CD4-positive, alpha-beta T cell (primary cell): ENCODE measurements around the gene ST6GALNAC3. TPM values are rescaled to one million over a fixed set of nuclear protein-coding genes. Genes with fewer than 3 reads are reported as not detected.

Source experiments
- ATAC-seq: fragments of 200-7000 bp; cut with Tn5 transposase; one replicate; pipeline ENCODE4 v1.10.0; 2022; ENCODE audit warnings: mild to moderate bottlenecking; ENCODE audit not compliant: poor library complexity
- CTCF ChIA-PET: fragments of 350-600 bp; sonication (Branson Sonifier 250); formaldehyde crosslinking; loops from one replicate; lab custom pipeline; 2021; ENCODE audit warnings: antibody characterized with exemption, inconsistent platforms; lab: Charles Lee
- POLR2A ChIA-PET: fragments of 350-600 bp; sonication (Branson Sonifier 250); formaldehyde crosslinking; loops from one replicate; lab custom pipeline; 2021; ENCODE audit warnings: antibody characterized with exemption, inconsistent platforms; lab: Charles Lee
- DNase-seq, 14 experiments: peaks; one replicate each; pipeline ENCODE4 v3.0.0-alpha.2; 2013 to 2020; ENCODE audit warnings: mixed read lengths in 2 of 14
- H3K27ac ChIP-seq, 2 donors: one replicate each; pipeline versions ENCODE4 v1.5.1 to v1.7.0; 2013; ENCODE audit warnings: low read length in 2 of 2, low read depth in 1 of 2, mild to moderate bottlenecking in 1 of 2
- H3K27me3 ChIP-seq, 2 experiments: 1 replicate in 1 of 2; 2 replicates in 1 of 2; pipeline versions ENCODE4 v1.6.1 to v1.7.0; 2013; ENCODE audit warnings: low read length in 2 of 2, control low read depth in 1 of 2, mild to moderate bottlenecking in 1 of 2, moderate library complexity in 1 of 2; ENCODE audit not compliant: insufficient read depth in 2 of 2, control insufficient read depth in 1 of 2
- H3K36me3 ChIP-seq: one replicate; pipeline ENCODE4 v1.6.1; 2013; ENCODE audit warnings: low read length, control low read depth; ENCODE audit not compliant: insufficient read depth
- H3K4me1 ChIP-seq: one replicate; pipeline ENCODE4 v1.6.1; 2013; ENCODE audit warnings: low read length, control low read depth; ENCODE audit not compliant: insufficient read depth
- H3K4me3 ChIP-seq: one replicate; pipeline ENCODE4 v1.5.1; 2013; ENCODE audit warnings: mild to moderate bottlenecking, low read length, moderate library complexity
- H3K9me3 ChIP-seq, 2 experiments: 1 replicate in 1 of 2; 2 replicates in 1 of 2; pipeline versions ENCODE4 v1.6.1 to v1.7.0; 2013; ENCODE audit warnings: low read length in 2 of 2, mild to moderate bottlenecking in 2 of 2, control low read depth in 1 of 2, moderate library complexity in 1 of 2; ENCODE audit not compliant: control insufficient read depth in 1 of 2, insufficient read depth in 1 of 2
- H3K27ac Mint-ChIP-seq: one replicate; pipeline ENCODE4 v1.8.0; 2020; ENCODE audit warnings: mixed read lengths
- H3K27me3 Mint-ChIP-seq: one replicate; pipeline ENCODE4 v1.8.0; 2021; ENCODE audit warnings: mixed read lengths
- H3K36me3 Mint-ChIP-seq: one replicate; pipeline ENCODE4 v1.8.0; 2021; ENCODE audit warnings: low read depth, mixed read lengths
- H3K4me1 Mint-ChIP-seq: one replicate; pipeline ENCODE4 v1.8.0; 2021; ENCODE audit warnings: low read depth, mixed read lengths
- H3K4me3 Mint-ChIP-seq: one replicate; pipeline ENCODE4 v1.8.0; 2020; ENCODE audit warnings: mild to moderate bottlenecking, mixed read lengths
- H3K9me3 Mint-ChIP-seq: one replicate; pipeline ENCODE4 v1.8.0; 2020; ENCODE audit warnings: mixed read lengths
- intact Hi-C, 2 experiments: fragments of 100-400 bp; cut with DNase I in 1 of 2; cut with micrococcal nuclease in 1 of 2; formaldehyde crosslinking; loops; one replicate each; pipeline versions ENCODE4 v1.15.1 to v1.9.0; 2023 to 2025; cut with DNase I, micrococcal nuclease
- total RNA-seq, 174 experiments: library from RNA in 2 of 174; stranded (reverse) in 2 of 174; gene quantifications; one replicate each; pipeline ENCODE4 v1.2.3 and lab custom pipeline; 2021 to 2026
- TF ChIP-seq, protein P1 (sequence below): fragments of 200-600 bp; IDR thresholded peaks from one replicate; pipeline ENCODE4 v1.8.0; 2022; ENCODE audit warnings: antibody characterized with exemption, mild to moderate bottlenecking

The ST6GALNAC3 gene
- total RNA-seq, 2 experiments from 2014 or later: 0.77 to 1.3 TPM

DNA sequence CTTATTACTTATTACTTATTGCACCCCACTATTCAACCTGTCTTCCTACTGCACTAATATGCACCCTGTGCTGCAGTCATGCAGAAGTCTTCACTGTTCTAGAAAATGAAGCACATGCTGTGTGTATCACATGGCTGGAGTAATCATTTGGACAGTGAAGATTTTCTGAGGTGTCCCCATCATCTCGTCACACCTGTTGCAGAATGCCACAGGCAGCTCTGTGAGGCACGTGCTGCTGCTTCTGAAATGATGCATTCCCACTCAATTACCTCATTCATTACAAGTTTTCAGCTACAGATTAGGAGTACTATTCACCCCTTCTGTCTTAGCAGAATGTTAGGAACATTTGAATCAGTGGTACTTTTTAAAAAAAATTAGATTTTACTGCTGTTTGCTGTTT lies 467.1 kb downstream of the ST6GALNAC3 start:
- Mint-ChIP-seq H3K4me3 (no peak overlapping the region), H3K27ac (no peak overlapping the region)

DNA sequence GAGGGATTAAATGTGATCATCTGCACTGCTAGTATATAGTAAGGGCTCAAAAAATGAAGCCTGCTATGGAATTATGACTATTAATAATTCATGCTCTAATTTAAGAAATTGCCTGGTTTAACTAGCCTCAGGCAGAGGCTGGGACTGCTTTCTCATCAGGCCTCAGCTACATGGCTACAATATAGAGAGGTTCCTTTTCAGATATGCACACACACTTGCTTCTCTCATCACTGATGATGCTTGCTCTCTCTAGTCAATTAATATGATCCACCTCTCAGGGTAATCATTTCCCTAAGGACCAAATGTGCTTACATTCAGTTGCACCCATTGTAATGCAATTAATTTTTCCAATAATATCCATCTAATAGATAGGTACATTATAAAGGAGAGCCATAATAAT lies 467.8 kb downstream of the ST6GALNAC3 start:
- ChIA-PET POLR2A (no interaction called here), CTCF (no interaction called here)
- ATAC-seq (no peak), DNase-seq (no peak)
- Histone ChIP-seq H3K27me3 (no peaks in the 10 kb centered on the region), H3K4me1 (no peaks in the 10 kb centered on the region), H3K36me3 (no peaks in the 10 kb centered on the region), H3K4me3 (no peak overlapping the region), H3K27ac (no peak overlapping the region), H3K9me3 (no peaks in the 10 kb centered on the region)
- intact Hi-C loops: loop anchor here in 1 of 2 experiments (10.0 kb wide), 1 partner anchor 388 kb away; no protein-coding TSS in a partner anchor
- no peaks in the 10 kb centered on the region for H3K27me3 Mint-ChIP-seq
- H3K27ac Mint-ChIP-seq: no peak overlapping the region
- H3K36me3 Mint-ChIP-seq: no peaks in the 10 kb centered on the region
- no peaks in the 10 kb centered on the region for H3K4me1 Mint-ChIP-seq
- TF ChIP-seq, protein P1, sequence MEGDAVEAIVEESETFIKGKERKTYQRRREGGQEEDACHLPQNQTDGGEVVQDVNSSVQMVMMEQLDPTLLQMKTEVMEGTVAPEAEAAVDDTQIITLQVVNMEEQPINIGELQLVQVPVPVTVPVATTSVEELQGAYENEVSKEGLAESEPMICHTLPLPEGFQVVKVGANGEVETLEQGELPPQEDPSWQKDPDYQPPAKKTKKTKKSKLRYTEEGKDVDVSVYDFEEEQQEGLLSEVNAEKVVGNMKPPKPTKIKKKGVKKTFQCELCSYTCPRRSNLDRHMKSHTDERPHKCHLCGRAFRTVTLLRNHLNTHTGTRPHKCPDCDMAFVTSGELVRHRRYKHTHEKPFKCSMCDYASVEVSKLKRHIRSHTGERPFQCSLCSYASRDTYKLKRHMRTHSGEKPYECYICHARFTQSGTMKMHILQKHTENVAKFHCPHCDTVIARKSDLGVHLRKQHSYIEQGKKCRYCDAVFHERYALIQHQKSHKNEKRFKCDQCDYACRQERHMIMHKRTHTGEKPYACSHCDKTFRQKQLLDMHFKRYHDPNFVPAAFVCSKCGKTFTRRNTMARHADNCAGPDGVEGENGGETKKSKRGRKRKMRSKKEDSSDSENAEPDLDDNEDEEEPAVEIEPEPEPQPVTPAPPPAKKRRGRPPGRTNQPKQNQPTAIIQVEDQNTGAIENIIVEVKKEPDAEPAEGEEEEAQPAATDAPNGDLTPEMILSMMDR: no peak
- H3K9me3 Mint-ChIP-seq: peaks cover 2% of the 10 kb centered on the region
- no peak overlapping the region for H3K4me3 Mint-ChIP-seq

More for the DNA sequence above, 467.1 kb downstream of the ST6GALNAC3 start:
- Mint-ChIP-seq H3K4me1 (no peaks in the 10 kb centered on the region), H3K27me3 (no peaks in the 10 kb centered on the region), H3K9me3 (peaks cover 2% of the 10 kb centered on the region), H3K36me3 (no peaks in the 10 kb centered on the region)
- Histone ChIP-seq H3K36me3 (no peaks in the 10 kb centered on the region), H3K4me1 (no peaks in the 10 kb centered on the region), H3K9me3 (no peaks in the 10 kb centered on the region), H3K4me3 (no peak overlapping the region), H3K27me3 (no peaks in the 10 kb centered on the region), H3K27ac (no peak overlapping the region)
- no peak for ATAC-seq
- no peak for DNase-seq
- ChIA-PET POLR2A (no interaction called here), CTCF (no interaction called here)
- TF ChIP-seq, protein P1: no peak
- intact Hi-C loops: loop anchor here in 1 of 2 experiments (10.0 kb wide), 1 partner anchor 387 kb away; no protein-coding TSS in a partner anchor

GRCh38 chr1:76543495-76543894 lies 468.9 kb downstream of the ST6GALNAC3 start:
- intact Hi-C loops: loop anchor here in 1 of 2 experiments (10.0 kb wide), 1 partner anchor 389 kb away; no protein-coding TSS in a partner anchor
- Histone ChIP-seq H3K36me3 (no peaks in the 10 kb centered on the region), H3K9me3 (no peaks in the 10 kb centered on the region), H3K27me3 (no peaks in the 10 kb centered on the region), H3K4me1 (no peaks in the 10 kb centered on the region), H3K27ac (no peak overlapping the region), H3K4me3 (no peak overlapping the region)
- Mint-ChIP-seq H3K4me3 (no peak overlapping the region), H3K27me3 (no peaks in the 10 kb centered on the region), H3K36me3 (no peaks in the 10 kb centered on the region), H3K4me1 (no peaks in the 10 kb centered on the region), H3K9me3 (peaks cover 2% of the 10 kb centered on the region), H3K27ac (no peak overlapping the region)
- DNase-seq (no peak), ATAC-seq (no peak)
- POLR2A ChIA-PET: no interaction called here
- TF ChIP-seq, protein P1: no peak
- CTCF ChIA-PET: no interaction called here
